ENCODE measurements around the gene OR2T2.
"Not testable (repeated sequence)": the region's sequence is repeated elsewhere in the genome, so short reads cannot be mapped to it uniquely, and the experiment has no call there.

OR2T2 gene, protein sequence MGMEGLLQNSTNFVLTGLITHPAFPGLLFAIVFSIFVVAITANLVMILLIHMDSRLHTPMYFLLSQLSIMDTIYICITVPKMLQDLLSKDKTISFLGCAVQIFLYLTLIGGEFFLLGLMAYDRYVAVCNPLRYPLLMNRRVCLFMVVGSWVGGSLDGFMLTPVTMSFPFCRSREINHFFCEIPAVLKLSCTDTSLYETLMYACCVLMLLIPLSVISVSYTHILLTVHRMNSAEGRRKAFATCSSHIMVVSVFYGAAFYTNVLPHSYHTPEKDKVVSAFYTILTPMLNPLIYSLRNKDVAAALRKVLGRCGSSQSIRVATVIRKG

DNA sequence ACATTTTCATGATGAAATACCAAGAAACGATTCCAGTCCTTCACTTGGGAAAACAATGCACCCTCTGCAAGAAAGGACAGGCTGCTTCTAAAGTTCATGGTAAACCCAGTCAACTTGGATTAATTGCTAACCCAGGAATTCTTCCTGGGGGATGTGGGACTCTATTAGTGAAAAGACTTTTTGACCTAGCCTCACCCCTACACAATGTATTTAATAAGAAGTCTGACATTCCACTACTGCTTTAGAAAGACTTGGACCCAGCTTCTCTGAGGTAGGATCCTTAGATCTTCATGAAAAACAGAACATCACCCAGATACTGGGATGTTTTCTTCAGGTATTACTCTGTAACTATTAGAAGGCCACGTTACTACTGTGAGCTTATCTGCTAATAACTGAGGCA, at the start of gene OR2T2:
Gene OR2T2, plus strand, starts transcription at position 239 of the 400 bp plus-strand sequence. CDS start 7,161 bp downstream, outside the sequence.
- not testable (repeated sequence) for DNase-seq (ENCODE audit: low read depth)

DNA sequence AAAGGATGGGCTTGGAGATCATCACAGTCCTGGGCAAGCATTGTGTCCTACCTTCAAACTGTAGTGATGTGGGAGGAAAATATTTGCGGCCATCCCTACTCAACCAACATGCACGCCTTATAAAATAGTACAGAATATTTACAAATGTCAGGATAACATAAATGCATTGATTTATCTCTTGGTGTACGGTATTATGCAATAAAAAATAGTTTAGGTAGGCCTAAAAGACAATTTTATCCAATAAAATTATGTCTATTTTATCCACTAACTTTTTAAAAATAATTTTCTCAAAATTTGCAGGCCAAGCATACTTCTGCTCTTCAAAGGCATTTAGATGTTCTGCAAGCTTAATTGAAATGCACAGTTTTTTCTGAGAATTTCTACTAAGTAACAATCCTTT, 42.7 kb upstream of the OR2T2 start, which contains the start of gene OR2T1:
Gene OR2T1, plus strand, starts transcription at position 301 of the 400 bp plus-strand sequence. CDS start 3,100 bp downstream, outside the sequence.
- DNase-seq (ENCODE audit: low read depth), result no peak

DNA sequence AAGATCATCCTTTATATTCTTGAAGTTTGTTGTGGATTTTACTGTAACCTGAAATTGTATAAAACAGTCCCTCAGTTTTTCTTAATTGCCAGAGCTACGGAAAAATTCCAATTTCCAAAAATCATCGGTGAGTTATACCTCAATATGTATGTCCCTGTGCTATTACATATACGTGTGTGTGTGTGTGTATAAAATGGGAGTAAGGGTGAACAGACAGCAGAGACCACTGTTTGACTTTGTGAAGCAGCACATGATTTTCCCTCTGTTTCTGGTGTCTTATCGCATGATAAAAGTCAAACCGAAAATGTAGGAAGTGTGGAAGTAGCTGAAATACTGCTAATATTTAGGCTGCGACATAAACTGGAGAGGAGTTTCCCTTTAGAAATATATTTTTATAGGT, 41.4 kb upstream of the OR2T2 start:
- no peak for DNase-seq (ENCODE audit: low read depth)

DNA sequence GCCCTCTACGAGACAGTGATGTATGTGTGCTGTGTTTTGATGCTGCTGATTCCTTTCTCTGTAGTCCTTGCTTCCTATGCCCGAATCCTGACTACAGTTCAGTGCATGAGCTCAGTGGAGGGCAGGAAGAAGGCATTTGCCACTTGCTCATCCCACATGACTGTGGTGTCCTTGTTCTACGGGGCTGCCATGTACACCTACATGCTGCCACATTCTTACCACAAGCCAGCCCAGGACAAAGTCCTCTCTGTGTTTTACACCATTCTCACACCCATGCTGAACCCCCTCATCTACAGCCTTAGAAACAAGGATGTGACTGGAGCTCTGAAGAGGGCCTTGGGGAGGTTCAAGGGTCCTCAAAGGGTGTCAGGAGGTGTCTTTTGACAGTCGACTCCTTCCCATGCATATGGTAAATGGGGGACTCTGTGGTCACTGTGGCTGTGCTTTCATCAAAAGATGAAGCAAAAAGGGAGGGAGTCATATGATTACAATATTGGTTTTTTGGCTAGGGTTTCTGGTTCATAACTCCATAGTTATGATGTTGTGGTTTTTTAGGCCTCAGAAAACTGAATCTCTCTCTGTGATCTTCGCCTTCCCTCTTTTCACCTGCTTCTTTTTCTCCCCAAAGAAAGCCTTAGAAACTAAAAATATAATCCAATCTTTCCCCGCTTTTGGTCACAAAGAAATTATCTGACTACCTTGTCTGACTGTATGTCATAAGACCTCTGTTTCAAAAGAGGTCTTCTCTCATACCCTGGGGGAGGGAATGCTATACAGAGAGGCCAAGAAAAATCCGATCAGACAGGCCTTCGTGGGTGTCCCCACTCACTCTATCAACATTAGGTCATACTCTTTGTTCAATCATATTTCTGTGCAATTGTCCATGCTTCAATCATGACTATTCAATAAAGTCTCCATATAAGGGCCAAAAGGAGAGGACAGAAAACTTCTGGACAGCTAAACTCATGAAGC, 38.4 kb upstream of the OR2T2 start:
- no peak for DNase-seq (ENCODE audit: low read depth)

DNA sequence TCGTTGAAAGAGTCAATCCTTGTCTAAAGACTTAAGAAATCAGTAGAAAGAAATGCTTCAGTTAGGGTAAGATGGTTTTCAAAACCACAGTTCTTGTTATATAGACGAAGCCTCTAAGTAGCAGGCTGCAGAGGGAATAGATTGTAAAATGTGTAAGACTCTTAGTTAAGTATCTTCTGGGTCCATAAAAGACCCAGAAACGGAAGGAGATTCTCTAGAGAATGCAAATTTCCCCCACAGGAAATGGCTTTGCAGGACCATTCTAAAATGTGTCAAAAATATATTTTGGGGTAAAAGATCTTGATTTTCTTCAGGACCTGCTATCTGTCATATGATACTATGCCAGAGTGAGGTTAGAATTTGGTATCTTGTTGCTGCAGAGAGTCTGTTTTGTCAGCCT, 29.2 kb upstream of the OR2T2 start:
- DNase-seq (ENCODE audit: low read depth), result no peak

DNA sequence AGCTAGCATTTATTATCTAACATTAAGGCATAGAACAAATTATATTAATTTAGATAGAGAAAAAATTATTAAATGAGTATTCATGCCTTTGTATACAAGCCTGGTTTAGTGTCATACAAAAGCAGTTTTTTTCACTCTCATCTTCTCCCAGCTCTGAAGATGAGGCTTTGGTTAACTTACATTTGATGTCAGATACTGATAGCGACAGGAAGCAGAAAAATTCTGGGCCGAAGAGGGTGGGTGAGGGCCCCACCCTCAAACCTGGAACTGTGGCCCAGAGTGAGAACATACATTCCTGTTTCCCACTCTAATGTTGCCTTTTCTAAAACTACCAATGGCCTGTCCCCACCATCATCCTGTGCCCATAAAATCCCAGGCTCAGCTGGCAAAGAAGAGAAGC, 27.6 kb upstream of the OR2T2 start:
- no peak for DNase-seq (ENCODE audit: low read depth)

DNA sequence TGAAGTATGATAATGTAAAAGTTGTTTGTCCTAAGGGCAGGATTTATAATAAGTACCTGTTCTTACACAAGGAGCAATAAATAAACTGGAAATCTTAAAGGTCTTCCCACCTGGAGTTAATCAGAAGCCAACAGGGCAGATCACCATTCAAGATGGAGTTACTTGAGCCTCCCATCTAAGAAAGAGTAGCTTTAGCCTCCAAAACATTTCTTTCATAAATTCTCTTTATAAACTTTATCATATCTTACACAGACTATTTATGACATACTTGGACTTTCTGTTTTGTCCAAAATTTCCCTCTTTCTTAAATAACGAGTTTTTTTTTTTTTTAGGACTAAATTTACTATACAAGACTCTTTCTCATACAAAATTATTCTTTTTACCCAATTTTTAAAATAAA, 24.1 kb upstream of the OR2T2 start:
- DNase-seq (ENCODE audit: low read depth), result no peak

DNA sequence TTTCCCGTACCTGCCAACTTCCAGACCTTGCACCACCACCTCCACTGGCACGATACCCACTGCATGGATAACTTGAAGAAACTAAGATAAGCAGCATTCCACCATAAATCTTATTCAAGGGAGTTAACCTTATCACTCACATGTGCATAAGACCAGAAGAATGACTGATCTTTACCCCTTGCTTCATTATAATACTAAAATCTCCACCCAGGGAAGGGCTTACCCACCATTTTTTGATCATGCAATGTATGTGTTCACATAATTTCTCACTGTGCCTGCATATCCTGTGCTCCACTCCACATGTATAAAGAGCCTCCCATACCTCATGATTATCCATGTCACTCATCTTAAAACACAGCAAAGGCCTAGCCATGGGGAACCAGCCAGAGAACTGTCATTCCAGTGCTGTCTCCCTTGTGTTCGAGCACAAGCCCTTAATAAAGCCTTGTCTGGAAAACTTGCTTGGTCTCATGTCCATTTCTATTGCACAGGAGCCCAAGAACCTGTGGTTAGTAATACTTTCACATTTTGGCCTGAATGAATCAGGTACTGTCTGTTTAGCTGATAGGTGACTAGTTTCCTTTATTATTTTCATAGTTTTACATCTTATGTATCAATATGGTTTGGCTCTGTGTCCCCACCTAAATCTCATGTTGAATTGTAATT, 17.8 kb upstream of the OR2T2 start:
- DNase-seq (ENCODE audit: low read depth), result not testable (repeated sequence)

DNA sequence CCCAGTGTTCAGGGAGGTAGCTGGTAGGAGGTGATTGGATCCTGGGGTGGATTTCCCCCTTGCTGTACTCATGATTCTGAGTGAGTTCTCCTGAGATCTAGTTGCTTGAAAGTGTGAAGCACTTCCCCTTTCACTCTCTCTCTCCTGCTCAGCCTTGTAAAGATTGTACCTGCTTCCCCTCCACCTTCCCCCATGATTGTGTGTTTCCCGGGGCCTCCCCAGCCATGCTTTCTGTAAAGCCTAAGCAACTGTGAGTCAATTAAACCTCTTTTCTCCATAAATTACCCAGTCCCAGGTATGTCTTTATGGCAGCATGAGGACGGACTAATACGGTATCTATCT, 17.3 kb upstream of the OR2T2 start:
- not testable (repeated sequence) for DNase-seq (ENCODE audit: low read depth)

DNA sequence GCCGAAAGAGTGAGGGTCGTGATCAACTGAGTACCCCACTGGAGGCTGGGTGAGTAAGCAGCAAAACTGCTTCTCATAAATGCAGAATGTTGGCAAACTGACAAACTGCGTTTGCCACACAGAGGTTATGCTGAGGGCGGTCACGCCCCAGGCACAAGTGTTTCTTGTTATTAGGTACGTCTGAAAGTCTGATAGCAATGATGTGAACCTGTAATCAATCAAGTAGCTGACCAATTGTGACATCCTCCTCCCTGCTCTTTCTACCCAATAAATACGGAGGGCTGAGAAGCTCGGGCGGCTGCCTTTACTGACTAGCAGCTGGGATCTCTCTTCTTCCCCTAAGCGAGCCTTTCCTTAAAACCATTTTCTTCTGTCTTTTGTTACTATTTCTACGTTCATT, 13.8 kb upstream of the OR2T2 start:
- not testable (repeated sequence) for DNase-seq (ENCODE audit: low read depth)

DNA sequence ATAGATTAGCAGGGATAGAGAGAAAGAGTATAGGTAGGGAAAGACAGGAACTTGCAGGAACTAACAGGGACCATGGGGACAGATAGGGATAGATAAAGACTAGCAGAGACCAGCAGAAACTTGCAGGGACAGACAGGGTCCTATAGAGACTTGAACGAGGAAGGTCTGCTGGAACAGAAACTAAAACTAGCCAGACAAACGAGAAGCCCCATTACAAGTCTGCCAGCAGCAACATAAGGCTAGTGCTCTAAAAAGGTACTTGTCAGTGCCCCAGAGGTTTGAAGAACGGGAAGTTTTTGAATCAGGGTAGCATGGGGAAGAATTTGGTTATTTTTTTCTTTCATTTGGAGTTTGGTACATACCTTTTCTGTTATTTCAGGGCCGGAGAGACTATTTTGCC, 13.2 kb upstream of the OR2T2 start:
- not testable (repeated sequence) for DNase-seq (ENCODE audit: low read depth)

DNA sequence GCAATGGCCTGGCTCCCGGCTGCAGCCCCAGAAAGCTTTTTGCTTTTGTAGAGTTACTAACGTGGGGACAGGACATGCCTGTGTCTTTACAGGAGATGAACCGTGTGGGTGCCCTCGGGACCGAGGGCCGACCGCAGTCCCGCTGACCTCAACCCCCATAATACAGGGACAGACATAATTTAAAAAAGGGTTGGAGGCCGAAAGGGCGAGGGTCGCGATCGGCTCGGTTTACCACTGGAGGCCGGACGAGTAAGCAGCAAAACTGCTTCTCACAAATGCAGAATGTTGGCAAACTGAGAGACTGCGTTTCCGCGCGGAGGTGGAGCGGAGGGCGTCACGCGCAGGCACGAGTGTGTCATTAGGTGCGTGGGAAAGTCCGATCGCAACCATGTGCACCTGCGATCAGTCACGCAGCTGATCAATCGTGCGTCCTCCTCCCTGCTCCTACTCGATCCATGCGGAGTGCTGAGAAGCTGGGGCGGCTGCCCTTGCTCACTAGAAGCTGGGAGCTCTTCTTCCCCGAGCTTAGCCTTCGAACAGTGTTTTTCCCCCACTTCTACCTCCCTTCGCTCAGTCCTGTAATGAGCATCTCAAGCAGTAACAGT, 11.5 kb upstream of the OR2T2 start:
- not testable (repeated sequence) for DNase-seq (ENCODE audit: low read depth)

DNA sequence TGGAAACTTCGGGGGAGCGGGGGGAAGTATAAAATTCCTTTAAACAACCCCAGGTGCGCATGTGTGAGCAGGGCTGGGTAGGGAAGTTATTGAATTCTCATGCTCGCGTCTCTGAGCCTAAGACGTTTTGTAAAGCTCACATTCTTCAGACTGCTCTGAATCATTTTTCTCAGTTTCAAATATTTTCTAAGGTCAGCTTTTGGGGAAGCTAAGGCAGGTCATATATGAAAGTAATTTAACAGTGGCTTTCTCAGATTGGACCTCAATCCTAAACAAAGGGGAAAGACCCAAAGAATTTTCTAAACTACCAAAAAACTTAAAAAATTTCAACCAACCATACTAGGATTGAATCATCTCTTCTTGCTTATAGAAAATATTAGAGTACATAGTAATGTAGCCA, 10.5 kb upstream of the OR2T2 start:
- DNase-seq (ENCODE audit: low read depth), result not testable (repeated sequence)

DNA sequence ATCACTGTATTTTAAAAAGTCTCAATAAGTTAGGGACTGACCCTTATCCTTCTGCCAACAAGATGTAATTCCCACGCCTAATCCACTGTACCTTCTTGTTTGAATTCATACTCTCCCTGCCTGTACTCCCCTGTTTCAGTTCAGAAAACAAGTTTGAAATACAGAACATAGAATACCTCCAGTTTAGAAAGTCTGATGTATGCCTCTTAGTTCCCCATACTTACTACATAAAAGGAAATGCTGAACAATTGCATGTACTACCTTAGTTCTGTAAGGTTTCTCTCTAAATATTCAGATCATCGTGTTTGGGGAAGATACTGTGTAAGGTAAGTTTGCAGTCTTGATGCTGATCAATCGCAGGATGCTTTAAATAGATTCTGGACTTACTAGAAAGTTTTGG, 9.1 kb upstream of the OR2T2 start:
- not testable (repeated sequence) for DNase-seq (ENCODE audit: low read depth)

DNA sequence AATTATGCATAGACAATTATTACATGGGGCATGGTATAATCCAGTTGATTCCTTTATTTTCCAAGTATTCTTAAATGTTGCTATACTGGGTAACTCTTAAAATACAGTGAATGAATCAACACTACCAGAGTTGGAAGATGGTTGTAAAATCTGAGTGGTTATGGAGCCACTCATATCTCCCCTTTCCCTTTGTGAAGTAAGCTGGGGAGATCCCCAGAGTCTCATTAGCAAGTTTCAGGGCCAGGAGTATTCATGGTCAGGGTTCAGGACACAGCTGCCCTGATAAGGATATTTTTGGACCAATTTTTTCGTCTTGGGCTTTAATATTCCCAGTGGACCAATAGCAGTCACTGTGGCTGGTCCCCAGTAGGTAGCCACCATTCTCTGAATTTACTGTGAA, 6.8 kb upstream of the OR2T2 start:
- DNase-seq (ENCODE audit: low read depth), result not testable (repeated sequence)

DNA sequence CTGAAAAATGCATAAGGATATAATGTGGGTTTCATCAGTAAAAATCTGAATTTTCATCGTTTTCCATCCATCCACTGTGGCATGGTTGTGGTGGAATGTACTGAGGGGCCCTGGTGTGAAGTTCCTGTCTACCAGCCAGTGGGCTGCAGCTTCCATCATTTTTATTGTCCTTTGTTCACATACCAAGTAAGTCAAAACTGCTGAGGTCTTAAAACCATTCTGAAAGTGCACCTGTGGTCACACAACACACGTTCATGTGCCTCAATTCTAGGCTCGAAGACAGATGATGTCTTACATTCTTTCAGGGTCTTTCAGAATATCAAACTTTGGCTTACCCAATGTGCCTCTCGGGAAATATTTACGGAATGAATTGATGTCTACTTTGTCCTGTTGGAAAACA, 6.2 kb upstream of the OR2T2 start:
- DNase-seq (ENCODE audit: low read depth), result not testable (repeated sequence)

DNA sequence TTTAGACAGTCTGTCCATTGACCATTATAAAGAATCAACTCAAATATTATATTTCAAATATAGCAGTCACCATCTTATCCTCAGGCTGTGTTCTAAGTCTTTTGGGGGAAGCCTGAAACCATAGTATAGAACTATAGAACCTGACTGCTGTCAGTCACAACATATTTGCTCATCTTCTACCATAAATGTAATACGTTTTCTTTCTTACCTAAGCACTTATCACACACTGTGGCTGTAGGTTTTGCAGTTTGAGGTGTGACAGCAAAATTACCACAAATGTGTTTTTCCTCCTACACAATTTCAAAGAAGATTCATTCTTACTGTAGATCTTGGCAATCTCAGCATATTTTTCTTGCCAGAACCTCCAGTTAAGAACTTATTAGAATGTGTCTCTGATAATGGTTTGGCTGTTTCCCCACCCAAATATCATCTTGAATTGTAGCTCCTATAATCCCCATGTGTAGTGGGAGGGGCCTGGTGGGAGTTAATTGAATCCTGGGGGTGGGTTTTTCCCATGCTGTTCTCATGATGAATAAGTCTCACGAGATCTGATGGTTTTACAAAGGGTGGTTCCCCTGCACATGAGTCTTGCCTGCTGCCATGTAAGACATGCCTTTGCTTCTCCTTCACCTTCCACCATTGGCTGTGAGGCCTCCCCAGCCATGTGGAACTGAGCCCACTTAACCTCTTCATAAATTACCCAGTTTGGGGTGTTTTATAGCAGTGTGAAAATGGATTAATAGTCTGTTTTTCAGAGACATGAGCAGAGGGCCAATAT, 2.7 kb upstream of the OR2T2 start:
- not testable (repeated sequence) for DNase-seq (ENCODE audit: low read depth)

DNA sequence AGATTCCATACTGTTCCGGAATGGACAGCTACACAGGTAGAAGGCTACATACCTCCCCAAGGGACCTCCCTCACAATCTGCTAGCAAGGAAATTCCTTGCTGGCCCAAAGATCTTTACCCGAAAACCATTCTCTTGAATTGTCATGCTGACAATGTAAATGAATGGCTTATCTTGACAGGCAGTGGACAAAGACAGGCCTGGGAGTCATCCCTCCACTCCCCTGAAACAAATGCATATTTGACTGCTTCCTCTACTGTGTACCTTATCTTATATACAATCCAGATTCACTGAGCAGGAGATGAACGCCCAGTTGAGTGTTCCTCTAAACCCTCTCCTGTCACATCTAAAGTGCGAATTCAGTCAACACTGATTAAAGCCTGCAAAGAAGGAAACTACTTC, 834 bp upstream of the OR2T2 start:
- not testable (repeated sequence) for DNase-seq (ENCODE audit: low read depth)

DNA sequence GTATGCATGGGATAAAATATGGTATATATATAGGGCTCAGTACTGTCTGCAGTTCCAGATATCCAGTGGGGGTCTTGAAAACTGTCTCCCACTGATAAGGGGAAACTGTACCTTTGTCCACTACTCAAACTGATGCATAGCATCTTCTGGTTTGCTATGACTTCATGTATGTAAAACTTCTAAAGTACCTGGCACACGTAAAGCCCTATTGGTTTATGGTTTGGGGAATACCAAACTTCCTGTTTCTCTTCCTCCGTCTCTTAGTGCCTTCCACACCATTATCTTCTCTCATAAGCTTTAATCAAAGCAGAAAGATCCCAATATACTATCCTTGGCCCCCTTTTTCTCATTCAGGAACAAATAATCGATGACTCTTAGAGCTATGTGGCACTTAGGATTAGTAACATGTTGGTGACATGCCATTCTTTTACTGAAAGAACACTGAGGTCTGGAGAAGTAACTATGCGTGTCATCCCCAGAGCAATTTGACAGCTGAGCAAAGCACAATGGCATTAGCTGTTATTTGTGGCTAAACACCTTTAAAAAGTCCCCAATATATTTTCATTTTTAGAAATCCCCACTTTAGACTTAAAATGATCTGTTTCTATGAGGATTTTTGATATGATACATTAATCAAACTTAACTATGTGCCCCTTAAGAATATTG, 3.1 kb downstream of the OR2T2 start:
- not testable (repeated sequence) for DNase-seq (ENCODE audit: low read depth)

DNA sequence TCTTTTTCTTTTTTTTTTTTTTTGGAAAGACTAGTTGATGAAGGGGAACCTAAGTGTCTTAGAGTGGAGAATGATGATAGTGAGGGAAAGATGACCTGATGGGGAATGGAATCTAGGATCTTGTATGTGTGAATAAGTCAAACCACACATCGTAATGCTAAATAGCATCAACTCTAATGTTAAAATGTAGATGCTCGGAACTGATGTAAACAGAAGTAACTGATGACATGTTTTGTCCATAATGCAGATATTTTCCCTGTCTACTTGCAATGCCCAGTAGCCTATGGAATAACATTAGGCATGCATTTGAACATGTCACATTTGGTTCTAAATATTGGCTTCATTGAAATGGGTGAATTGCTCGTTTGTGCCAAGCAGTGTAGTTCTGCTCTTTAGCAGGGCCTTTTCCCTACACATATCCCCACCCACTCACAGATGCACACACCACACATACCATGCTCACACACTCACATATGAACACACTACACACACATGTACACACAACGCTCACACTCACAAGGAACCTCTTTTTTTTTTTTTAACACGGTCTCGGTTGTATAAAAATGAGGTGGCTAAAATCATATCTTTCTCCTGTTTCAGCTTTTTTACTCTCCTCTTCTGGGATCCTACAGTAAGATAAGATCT, 4.5 kb downstream of the OR2T2 start:
- not testable (repeated sequence) for DNase-seq (ENCODE audit: low read depth)

All from non-pigmented ciliary epithelial cell (primary cell).